Measurements from ENCODE around the gene CD209.
"Not testable (repeated sequence)": the region's sequence is repeated elsewhere in the genome, so short reads cannot be mapped to it uniquely, and the experiment has no call there.

CD209 gene

DNA sequence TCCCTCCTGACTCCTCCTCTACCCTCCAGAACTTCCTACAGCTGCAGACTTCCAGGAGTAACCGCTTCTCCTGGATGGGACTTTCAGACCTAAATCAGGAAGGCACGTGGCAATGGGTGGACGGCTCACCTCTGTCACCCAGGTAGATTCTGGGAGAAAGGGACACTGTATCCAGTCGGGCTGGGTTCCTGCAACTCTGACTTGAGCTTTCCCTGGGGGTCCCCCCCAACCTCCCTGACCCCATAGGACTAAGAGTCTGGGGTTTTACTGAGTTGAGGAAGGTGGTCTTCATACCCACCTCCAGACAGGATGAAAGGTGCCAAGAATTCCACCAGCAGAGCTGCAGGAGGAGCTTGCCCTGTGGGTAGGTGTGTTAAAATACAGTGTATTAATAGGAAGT lies 20.2 kb upstream of the CD209 start:
- no peak for DNase-seq

DNA sequence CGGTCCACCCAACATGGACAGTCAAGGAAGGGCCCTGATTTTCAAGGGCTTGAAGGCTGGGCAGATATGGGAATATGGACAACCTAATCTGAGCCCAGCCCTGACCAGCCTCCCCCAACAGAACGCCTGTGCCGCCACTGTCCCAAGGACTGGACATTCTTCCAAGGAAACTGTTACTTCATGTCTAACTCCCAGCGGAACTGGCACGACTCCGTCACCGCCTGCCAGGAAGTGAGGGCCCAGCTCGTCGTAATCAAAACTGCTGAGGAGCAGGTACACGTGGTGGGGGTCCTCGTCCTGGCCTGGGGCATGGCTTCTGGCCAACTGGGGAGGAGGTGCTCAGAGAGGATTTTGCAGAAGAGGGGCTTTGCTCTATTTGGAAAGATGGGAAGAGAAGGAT lies 19.2 kb upstream of the CD209 start:
- DNase-seq: no peak

DNA sequence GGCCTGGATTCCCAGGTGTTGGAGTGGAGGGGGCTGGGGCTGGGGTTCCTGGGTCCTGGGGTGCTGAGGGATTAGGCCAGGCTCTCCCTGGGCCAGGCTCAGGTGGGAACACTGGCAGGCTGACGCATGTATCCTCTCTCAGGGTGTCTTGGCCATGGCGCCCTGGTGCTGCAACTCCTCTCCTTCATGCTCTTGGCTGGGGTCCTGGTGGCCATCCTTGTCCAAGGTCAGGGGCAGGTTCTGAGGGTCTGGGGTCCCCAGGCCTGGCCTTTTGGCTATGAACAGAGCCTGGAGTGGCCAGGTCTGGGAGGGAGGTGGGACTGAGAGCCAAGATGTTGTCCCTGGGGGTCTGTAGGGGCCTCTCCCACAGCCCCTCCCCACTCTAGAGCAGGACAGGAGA lies 17.7 kb upstream of the CD209 start:
- DNase-seq: not testable (repeated sequence)

DNA sequence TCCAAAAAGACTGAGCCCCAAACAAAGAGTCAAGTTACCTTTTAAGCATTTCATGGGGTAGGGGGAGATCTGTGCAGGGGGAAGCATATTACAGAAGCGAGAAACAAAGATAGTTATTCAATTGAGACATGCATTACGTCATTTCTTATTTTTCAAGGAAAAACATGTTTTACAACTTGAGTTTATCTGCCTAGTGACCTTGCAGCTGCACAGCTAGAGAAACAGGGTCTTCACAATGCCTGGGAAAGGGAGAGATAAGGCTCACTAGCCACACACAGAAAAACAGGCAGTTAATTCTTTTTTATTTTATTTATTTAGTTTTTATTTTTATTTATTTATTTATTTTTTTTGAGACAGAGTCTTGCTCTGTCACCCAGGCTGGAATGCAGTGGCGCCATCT lies 16.8 kb upstream of the CD209 start:
- DNase-seq: not testable (repeated sequence)

GRCh38 chr19:7763696-7764095 lies 16.4 kb upstream of the CD209 start:
- no peak for DNase-seq

- DNase-seq: no peak
Observed at GRCh38 chr19:7762719-7763293, 15.5 kb upstream of the CD209 start, which contains the start of gene CLEC4M. Gene CLEC4M (plus strand): TSS chr19:7763243. CDS start chr19:7763267, 24 bp downstream.

GRCh38 chr19:7759156-7759555 lies 11.8 kb upstream of the CD209 start:
- no peak for DNase-seq

- no peak for DNase-seq
Observed at GRCh38 chr19:7757358-7757757, 10.0 kb upstream of the CD209 start.

DNA sequence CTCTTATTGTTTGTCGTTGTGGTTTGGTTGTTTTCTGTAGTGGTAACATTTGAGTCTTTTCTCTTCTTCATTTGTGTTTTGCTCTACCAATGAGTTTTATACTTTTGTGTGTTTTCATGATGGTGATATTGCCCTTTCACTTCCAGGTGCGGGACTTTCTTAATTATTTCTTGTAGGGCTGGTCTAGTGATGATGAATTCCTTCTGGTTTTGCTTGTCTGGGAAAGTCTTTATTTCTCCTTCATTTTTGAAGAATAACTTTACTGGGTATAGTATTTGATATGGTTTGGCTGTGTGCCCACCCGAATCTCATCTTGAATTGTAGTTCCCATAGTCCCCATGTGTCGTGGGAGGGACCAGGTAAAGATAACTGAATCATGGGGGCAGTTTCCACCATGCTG lies 8.9 kb upstream of the CD209 start:
- DNase-seq: no peak

GRCh38 chr19:7751157-7751783 lies 3.9 kb upstream of the CD209 start:
- DNase-seq: no peak

- peak in 1 of 2 experiments; percentile 21 for DNase-seq
Observed at GRCh38 chr19:7748756-7749155, 1.4 kb upstream of the CD209 start.

- no peak for DNase-seq
Observed at GRCh38 chr19:7748171-7748570, 837 bp upstream of the CD209 start.

DNA sequence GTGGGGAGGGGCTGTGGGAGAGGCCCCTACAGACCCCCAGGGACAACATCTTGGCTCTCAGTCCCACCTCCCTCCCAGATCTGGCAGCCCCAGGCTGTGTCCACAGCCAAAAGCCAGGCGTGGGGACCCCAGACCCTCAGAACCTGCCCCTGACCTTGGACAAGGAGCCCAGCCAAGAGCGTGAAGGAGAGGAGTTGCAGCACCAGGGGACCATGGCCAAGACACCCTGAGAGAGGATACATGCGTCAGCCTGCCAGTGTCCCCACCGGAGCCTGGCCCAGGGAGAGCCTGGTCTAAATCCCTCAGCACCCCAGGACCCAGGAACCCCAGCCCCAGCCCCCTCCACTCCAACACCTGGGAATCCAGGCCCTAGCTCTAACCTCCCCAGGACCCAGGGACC lies 1.0 kb downstream of the CD209 start:
- DNase-seq: not testable (repeated sequence)

- no peak for DNase-seq
Observed at GRCh38 chr19:7744871-7745650, 2.3 kb downstream of the CD209 start.

- no peak for DNase-seq
Observed at GRCh38 chr19:7744199-7744786, 3.0 kb downstream of the CD209 start.

DNA sequence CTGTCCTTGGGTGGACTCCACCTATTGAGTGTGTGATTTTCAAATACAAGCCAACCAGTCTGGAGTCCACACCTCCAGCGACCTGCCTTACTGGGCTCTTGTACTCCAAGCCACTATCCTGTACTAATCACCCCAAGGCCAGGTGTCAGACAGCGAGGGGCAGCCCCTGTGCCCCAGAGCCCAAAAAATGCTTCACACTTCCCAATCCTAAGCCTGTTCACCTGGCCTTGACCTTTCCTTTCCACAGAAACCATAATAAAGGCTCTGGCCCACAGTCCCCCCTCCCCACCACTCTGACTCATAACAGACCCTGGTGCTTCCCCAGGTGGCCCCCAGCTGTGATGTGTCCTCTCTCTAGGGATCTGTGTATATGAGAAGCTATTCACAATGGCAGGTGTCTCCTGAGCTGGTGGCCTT lies 3.9 kb downstream of the CD209 start:
- no peak for DNase-seq

DNA sequence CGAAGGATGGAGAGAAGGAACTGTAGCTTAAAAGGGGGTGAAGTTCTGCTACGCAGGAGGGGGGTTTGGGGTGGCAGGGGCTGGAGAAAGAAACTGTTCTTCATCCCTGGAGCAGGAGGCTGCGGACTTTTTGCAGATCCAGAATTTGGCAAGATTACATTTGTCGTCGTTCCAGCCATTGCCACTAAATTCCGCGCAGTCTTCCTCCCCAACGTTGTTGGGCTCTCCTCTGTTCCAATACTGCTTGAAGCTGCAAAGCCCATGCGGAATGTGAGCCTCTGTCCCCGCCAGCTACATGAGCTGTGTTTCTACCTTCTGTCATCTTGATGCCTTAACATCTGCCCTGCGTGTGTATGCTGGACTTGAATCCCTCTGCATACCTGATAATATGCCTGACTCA lies 4.3 kb downstream of the CD209 start:
- DNase-seq: no peak

DNA sequence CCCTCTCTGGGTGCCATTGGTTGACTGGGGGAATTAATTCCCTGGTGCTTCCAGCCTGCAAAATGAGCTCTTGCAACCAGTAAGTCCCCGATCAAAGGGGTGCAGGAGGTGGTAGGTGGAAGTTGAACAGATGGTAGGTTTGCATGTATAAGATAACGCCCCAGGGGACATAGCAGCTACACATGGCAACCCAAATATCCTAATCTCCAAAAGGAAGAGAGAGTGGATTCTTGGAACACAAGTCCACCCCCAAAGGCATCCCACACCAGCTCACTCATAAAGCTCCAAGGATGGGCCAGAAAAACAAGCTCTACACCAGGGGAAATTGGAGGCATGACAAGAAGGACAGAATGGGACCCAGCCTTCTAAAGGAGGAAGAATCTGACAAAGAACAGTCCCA lies 4.8 kb downstream of the CD209 start:
- DNase-seq: no peak

- no peak for DNase-seq
Observed at GRCh38 chr19:7740682-7741054, 6.7 kb downstream of the CD209 start.

- DNase-seq: no peak
Observed at GRCh38 chr19:7739801-7740681, 7.3 kb downstream of the CD209 start.

DNA sequence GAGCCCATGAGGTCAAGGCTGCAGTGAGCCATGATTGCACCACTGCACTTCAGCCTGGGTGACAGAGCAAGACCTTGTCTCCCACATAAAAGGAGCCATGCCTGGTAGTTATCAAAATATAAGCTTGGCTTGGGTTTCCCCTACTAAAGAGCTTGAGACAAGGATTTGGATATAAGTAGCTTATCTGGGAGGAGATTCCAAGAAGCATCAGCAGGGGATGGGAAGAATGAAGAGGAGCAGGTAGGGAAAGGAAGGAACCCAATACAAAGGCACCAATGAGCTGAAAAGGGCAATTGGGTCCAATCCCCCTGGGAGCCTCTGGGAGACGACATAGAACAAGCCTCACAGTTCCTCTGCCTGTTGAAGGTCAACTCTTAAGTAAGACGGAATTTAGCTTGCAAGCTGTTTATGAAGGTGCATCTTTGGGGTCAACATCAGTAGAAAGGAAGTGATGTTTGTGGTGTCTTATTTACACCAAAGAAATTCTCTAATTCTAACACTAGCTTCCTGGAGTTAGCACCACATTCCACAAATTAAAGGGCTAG lies 8.1 kb downstream of the CD209 start:
- no peak for DNase-seq

- no peak for DNase-seq
Observed at GRCh38 chr19:7738023-7738422, 9.3 kb downstream of the CD209 start.

DNA sequence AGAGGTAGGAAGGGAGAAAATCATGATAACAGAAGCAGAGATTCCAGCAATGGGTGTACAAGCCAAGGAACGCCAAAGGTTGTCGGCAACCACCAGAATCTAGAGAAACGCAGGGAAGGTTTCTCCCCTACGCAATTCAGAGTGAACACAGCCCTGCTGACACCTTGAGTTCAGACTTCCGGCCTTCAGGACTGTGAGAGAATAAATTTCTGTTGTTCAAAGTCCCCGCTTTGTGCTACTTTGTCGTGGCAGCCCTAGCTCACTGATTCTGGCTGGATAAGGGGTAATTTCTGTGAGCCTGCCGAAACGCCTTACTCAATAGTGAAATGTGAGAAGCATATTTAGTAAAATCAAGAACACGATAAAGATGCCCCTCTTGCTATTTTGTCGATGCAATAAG lies 10.1 kb downstream of the CD209 start:
- DNase-seq: no peak
